ENCODE results near the gene SRMS. TPM values are rescaled to one million over a fixed set of nuclear protein-coding genes. Genes with fewer than 3 reads are reported as not detected.

Gene SRMS
- total RNA-seq, 1 experiment from 2014 or later: 0.79 TPM

- Histone ChIP-seq H3K56ac (ENCODE audit: insufficient read length, low read depth, low read length) (no peak overlapping the region), H2BK5ac (ENCODE audit: insufficient read length, low read length) (no peak overlapping the region)
Observed at GRCh38 chr20:63527184-63527583, 20.4 kb downstream of the SRMS start.

More at GRCh38 chr20:63527184-63527583, 20.4 kb downstream of the SRMS start:
- Mint-ChIP-seq H3K4me1 (peaks cover 2 to 4% of the 10 kb centered on the region in 2 experiments; a peak in 3 of 4 replicates), H3K27ac (no peak overlapping the region; a peak in 1 of 7 replicates), H3K27me3 (ENCODE audit: low read depth) (peaks cover 3% of the 10 kb centered on the region), H3K4me3 (no peak overlapping the region), H3K36me3 (ENCODE audit: insufficient read depth in 1 of 3, low read depth in 3 of 3) (peaks cover 18 to 23% (median 20%) of the 10 kb centered on the region in 3 experiments; a peak in 6 of 7 replicates), H3K9me3 (peaks cover 7 to 13% of the 10 kb centered on the region in 2 experiments; a peak in 4 of 5 replicates)
- no peak overlapping the region for H2BK120ac ChIP-seq (ENCODE audit: low read depth, low read length, poor library complexity, severe bottlenecking)
- no peak overlapping the region for H3K4me2 ChIP-seq (ENCODE audit: insufficient read depth, insufficient read length, low read length)
- WGBS (ENCODE audit: extremely low coverage, insufficient read length, low lambda C conversion rate): no CpG with 5 or more reads among the region's 9 CpGs
- peaks cover 3% of the 10 kb centered on the region for H3K79me1 ChIP-seq (ENCODE audit: insufficient read depth, low read depth, low read length, poor library complexity, severe bottlenecking)
- H3K23ac ChIP-seq (ENCODE audit: insufficient read length, low read depth, low read length): no peak overlapping the region
- no peaks in the 10 kb centered on the region for H3K79me2 ChIP-seq (ENCODE audit: insufficient read depth, low read length)
- no peak overlapping the region for H3K18ac ChIP-seq (ENCODE audit: insufficient read length, low read depth, low read length)
- no peak overlapping the region for H3T11ph ChIP-seq (ENCODE audit: low read length)
- no peak overlapping the region for H3K27ac ChIP-seq (ENCODE audit: insufficient read length, low read depth, low read length)
- no peaks in the 10 kb centered on the region for H3K23me2 ChIP-seq (ENCODE audit: insufficient read length, low read depth, low read length, poor library complexity, severe bottlenecking)
- no peak overlapping the region for H3K14ac ChIP-seq (ENCODE audit: insufficient read depth, low read length)
- no peak overlapping the region for H3K4ac ChIP-seq (ENCODE audit: low read depth, low read length)
- H3K9ac ChIP-seq (ENCODE audit: extremely low read depth, insufficient read length, low read length): no peak overlapping the region
- DNase-seq: no peak
- TF ChIP-seq CTCF (conservative IDR thresholded peaks at IDR 0.05): no peak
- no peaks in the 10 kb centered on the region for H3K4me1 ChIP-seq (ENCODE audit: insufficient read depth, low read length)
- no peaks in the 10 kb centered on the region for H3K27me3 ChIP-seq (ENCODE audit: insufficient read depth, low read length)
- no peaks in the 10 kb centered on the region for H3K9me3 ChIP-seq (ENCODE audit: control insufficient read depth, low read depth, low read length)
- H4K5ac ChIP-seq (ENCODE audit: insufficient read length, low read depth, low read length): no peak overlapping the region
- H2AFZ ChIP-seq (ENCODE audit: low read length): no peak overlapping the region
- H2BK20ac ChIP-seq (ENCODE audit: low read depth, low read length, poor library complexity, severe bottlenecking): no peak overlapping the region
- H4K8ac ChIP-seq (replicated peaks; ENCODE audit: insufficient read length, low read depth, low read length): no peak overlapping the region
- H4K91ac ChIP-seq (ENCODE audit: insufficient read length, low read depth, low read length): no peak overlapping the region
- peaks cover 5% of the 10 kb centered on the region for H4K20me1 ChIP-seq (ENCODE audit: control insufficient read depth, insufficient read depth, insufficient read length)
- H2BK12ac ChIP-seq (ENCODE audit: insufficient read length, low read depth, low read length): no peak overlapping the region
- H2BK15ac ChIP-seq (ENCODE audit: low read depth, low read length): no peak overlapping the region
- no peak overlapping the region for H2AK5ac ChIP-seq (ENCODE audit: insufficient read length, low read length)

All from H9 (cell line).